GM20431 (cell line): ENCODE data around the gene RDH5.
"Not testable (repeated sequence)": the region's sequence is repeated elsewhere in the genome, so short reads cannot be mapped to it uniquely, and the experiment has no call there.

Experiments
- in situ Hi-C: fragments of 300-500 bp; cut with MseI, MboI; formaldehyde crosslinking; loops from one replicate; pipeline ENCODE4 v1.15.0; 2020; ENCODE audit warnings: low sequenced_read_pairs; ENCODE audit not compliant: unreplicated experiment

RDH5 gene

GRCh38 chr12:55741931-55742680 is 21.9 kb downstream of the RDH5 start:
- in situ Hi-C loops = loop anchor here (25.0 kb wide), 1 partner anchor 195 kb away; the partner anchor contains the start of genes DGKA and PYM1

GRCh38 chr12:55742719-55743405 is 22.7 kb downstream of the RDH5 start, which contains the start of gene GDF11:
GDF11 (plus strand) TSS chr12:55743122; CDS start chr12:55743317, 195 bp downstream.
- in situ Hi-C loops = loop anchor here (25.0 kb wide), 1 partner anchor 194 kb away; the partner anchor contains the start of genes DGKA and PYM1

- in situ Hi-C loops = loop anchor here (25.0 kb wide), 1 partner anchor 194 kb away; the partner anchor contains the start of genes DGKA and PYM1
These were observed 23.5 kb downstream of the RDH5 start for GRCh38 chr12:55743406-55744339.

- in situ Hi-C loops = loop anchor here (25.0 kb wide), 1 partner anchor 193 kb away; the partner anchor contains the start of genes DGKA and PYM1
These were observed 24.3 kb downstream of the RDH5 start for GRCh38 chr12:55744340-55745030.

GRCh38 chr12:55745361-55746173 is 25.4 kb downstream of the RDH5 start:
- in situ Hi-C loops = loop anchor here (25.0 kb wide), 1 partner anchor 192 kb away; the partner anchor contains the start of genes DGKA and PYM1

- in situ Hi-C loops = loop anchor here (25.0 kb wide), 1 partner anchor 191 kb away; the partner anchor contains the start of genes DGKA and PYM1
These were observed 26.1 kb downstream of the RDH5 start for GRCh38 chr12:55746174-55746912.

- in situ Hi-C loops = loop anchor here (25.0 kb wide), 1 partner anchor 190 kb away; the partner anchor contains the start of genes DGKA and PYM1
These were observed 26.7 kb downstream of the RDH5 start for GRCh38 chr12:55746913-55747231.

- in situ Hi-C loops = loop anchor here (25.0 kb wide), 1 partner anchor 189 kb away; the partner anchor contains the start of genes DGKA and PYM1
These were observed 28.2 kb downstream of the RDH5 start for GRCh38 chr12:55748230-55748993.

- in situ Hi-C loops = no loop called here
These were observed 35.1 kb downstream of the RDH5 start for GRCh38 chr12:55755246-55755645.

- in situ Hi-C loops = no loop called here
These were observed 37.5 kb downstream of the RDH5 start for GRCh38 chr12:55757701-55758100.

GRCh38 chr12:55758575-55758974 is 38.4 kb downstream of the RDH5 start:
- in situ Hi-C loops = not testable (repeated sequence)

GRCh38 chr12:55760663-55761062 is 40.5 kb downstream of the RDH5 start:
- in situ Hi-C loops = no loop called here

GRCh38 chr12:55762646-55763045 is 42.5 kb downstream of the RDH5 start:
- in situ Hi-C loops = no loop called here

- in situ Hi-C loops = no loop called here
These were observed 45.6 kb downstream of the RDH5 start for GRCh38 chr12:55765736-55766290.

GRCh38 chr12:55767156-55767555 is 47.0 kb downstream of the RDH5 start:
- in situ Hi-C loops = no loop called here

- in situ Hi-C loops = no loop called here
These were observed 51.5 kb downstream of the RDH5 start for GRCh38 chr12:55771736-55772135.
